AML-193 (cell line): ENCODE data around the gene MSI2.

ENCODE experiments used
- DNase-seq, 2 experiments: peaks; one replicate each; lab custom pipeline; 2025; lab: John Stamatoyannopoulos, UW

Gene MSI2

DNA sequence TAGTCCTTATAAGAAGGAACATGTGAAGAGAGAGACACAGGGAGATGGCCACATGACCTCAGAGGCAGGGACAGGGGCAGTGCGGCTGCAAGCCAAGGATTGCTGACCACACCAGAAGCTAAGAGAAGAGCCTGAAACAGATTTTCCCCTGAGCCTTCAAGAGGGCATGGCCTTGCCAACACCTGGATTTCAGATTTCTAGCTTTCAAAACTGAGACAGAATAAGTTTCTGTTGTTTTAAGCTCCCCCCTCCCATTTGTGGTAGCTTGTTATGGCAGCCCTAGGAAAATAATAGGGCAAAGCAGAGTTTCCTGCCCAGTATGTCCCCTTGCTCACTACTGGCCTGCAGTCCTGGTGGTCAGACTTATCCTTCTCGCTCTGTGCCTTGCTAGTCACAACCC is 284.3 kb downstream of the MSI2 start:
- no peak for DNase-seq

DNA sequence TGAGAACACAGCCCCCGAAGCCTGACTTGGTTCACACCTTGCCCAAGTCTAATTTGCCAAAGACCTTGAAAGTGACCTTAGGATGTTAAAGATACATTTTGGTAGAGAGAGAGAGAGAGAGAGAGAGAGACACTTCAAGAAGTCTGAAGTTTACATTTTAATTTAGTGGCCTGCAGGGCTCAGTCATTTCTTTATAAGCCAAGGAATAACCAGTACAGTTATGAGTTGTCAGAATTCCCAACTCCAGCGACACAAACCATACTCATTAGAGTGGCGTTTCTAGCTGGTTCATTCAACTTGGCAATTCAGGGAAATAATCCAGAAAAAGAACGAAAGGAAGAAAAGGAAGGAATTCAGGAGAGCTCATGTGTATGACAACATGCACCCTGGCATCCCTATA is 284.7 kb downstream of the MSI2 start:
- no peak for DNase-seq

DNA sequence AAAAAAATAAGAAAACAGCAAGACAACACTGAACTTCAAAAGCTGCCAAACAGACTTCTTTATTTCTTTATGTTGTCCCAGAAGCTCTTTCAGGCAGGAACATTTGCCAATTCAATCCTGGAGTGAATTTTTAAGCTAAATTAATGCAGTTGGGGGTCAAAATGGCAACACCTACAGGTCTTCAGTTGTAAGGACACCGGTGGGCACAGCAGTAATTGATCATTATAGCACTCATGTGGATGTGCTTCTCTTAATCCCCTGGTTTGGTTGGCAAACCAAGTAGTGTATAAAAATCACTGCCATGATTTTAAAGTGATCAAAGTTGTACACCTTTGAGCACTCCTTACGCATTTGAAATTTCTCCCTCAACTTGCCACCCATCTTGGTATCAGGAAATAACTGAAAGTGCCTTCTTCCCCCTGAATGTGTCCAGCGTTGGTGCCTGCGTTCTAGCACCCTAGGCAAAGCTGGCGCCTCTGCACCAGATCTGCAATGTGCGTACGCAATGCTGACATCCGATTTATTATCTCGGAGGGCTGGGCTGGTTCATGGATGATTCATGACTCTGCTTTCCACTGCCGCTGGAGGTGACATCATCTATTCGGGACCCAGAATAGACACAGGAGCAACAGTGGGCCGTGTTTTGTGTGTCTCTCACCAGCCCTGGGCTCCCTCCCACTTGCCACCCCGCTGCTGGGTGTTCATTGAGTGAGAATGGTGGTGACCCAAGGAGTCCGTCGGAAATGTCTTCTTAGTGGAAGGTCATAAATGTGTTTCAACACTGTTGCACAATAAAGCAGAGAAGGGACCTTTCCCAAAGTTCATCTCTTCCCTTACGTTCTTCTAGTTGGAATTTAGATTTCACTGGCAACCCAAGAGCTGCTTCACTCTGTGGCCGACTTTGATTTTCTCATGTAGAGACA is 285.4 kb downstream of the MSI2 start:
- no peak for DNase-seq

DNA sequence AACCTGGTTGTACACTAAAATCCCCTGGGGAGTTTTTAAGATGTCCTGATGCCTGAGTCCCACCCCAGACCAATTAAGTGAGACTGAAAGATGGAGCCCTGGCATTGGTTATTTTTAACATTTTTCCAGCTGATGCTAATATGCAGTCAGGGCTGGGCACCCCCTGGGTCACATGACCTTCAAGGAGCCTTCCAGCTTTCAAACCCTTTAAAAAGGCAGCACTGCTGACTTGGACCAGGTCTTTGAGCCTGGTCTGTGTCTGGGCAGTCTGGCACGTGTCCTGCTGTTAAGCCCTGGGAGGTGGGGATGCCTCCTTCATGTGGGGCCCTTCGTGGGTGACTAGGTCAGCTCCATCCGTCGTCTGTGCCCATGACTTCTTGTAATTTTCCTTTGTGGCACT is 286.2 kb downstream of the MSI2 start:
- DNase-seq, result no peak

DNA sequence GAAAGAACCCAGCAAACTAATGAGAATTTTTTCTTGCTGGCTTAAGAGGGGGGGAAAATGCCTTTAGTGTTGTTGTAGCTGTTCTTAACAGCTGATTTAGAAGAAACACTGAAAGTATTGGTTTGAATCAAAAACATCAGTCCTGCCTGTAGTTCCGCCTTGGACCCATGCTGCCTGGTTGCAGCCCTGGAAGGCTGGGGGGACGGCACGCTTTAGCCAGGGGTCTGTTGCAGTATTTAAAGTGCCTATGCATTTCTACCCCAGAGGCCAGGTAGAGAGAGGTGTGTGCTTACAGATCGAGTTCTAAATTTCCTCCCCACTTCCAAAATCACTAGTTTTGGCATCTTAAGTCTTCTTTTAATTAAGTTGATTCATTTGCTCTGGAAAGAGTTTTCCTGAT is 286.9 kb downstream of the MSI2 start:
- no peak for DNase-seq

DNA sequence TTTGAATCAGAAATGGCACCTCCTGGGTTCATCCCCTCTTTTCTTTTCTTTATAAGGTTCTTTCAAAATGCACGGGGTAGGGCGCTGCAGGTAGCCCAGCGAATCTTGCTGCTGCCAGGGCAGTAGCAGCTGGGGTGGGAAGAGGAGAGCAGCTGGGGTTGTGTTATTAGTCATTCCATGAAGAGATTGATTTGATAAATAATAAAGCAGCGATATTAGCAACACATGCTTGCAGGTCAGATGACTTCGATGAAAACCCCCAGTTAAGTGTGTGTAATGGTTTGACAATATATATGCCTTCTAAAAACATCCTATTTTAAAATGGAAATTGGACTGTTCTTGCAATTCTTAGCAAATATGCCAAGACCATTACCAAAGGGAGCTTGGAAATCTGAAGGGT is 288.1 kb downstream of the MSI2 start:
- DNase-seq, result no peak

DNA sequence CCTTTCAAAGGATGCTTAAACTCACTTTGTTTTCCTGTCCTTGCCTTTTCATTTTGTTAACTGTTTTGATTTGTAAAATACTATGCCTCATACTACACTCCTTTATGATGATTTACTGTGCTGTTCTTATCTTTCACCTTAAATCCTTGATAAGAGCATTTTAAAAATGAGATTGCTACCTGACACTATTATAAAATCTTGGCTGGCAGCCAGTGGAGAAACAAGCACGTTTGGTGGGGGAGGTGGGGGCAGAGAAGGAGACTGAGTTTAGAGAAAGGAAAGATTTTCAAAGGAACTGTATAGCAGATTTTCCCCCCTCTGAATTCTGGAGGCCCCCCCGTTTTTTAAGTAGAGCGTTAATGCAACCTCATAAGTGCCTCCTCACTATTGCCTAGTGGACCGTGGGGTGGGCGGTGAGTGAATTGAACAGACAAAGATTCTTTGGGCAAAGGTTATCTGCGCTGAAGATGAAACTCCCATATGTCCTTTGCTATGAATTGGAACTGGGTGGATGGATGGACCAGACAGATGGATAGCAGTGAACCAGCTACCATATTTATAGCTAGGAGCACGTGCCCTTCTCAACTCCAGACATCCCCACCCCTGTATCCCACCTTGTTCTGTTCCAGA is 288.6 kb downstream of the MSI2 start:
- DNase-seq, result no peak

DNA sequence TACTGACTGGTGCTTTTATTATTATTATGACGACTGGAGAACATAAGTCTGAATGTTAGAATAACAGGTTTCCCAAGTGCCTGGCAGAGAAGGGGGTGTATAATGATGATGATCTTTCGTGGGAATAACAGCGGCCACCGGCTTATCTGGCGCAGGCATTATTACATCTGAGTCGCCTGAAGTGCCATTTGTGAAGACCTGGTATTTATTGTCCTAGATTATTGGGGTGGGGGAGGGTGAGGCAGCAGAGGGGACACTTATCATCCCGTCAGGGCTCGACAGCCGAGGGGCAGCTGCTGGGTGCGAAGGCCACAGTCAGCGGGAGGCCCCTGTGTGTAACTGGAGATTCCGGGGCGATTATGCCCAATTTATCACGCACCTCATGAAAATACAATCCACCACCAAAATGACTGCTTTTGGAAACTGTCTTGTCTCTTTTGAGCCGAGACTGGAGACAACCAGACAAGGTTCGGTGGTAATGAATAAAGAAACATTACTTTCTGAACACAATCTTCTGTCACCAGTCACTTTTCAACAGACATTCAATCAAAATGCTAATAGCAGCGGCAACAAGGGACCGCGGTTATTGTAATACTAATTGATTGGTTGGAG is 289.5 kb downstream of the MSI2 start:
- no peak for DNase-seq

DNA sequence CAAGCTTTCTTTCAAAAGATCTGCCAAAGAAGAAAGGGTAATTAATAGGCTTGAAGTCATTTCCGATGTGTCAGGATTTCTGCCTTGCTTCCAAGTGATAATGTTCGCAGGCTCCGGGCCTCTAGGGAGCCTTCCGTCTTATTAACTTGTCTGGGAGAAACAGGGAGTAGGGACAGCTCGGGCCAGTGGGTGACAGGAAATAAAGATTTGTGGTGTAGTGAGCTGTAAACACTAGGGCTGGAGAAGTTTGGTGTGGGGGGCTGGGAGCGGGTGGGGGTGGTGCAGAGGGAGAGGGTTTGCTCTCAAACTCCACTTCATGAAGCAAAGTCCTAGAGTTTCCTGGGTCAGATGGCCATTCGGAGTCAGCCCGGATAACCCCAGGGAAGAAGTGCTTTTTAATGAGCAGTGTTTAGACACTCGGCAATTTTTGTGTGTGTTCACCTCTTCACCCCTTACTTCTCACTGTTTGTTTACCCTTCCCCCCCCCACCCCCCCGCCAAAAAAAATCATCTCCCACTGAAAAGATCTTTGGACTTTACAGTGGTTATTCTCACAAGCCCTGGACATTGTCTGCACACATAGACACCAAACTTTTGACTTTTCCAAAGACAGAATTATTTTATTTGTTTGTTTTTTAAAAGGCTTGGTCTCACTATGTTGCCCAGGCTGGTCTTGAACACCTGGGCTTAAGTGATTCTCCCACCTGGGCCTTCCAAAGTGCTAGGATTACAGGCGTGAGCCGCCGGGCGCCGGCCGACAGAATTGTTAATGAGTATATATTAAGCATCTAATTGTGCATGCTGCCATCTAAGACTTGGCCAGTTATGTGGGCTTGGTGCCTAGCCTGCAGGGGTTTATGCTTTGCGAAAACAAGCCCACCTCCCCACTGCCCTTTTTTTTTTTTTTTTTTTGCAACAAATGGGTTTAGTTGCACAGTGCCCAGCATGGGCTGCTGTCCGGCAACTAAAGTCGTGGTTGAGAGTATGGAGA is 292.4 kb downstream of the MSI2 start:
- DNase-seq, result no peak

DNA sequence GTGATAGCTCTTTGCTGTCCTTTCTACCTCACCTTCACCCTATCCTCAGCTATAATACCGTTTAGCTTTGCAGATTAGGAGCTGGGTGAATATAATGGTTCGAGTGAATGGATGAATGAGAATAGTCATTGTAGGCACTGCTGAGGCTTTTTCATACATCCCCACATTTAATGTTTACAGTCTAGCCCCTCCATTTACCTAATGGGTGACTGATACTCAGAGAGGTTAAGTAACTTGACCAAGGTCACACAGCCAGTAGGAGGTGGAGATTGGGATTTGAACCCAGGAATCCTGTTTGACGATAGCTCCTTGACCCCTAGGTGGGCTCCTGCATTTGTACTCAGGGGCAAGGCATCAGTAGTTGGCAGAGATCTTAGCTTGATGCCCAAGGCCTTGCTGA is 293.1 kb downstream of the MSI2 start:
- no peak for DNase-seq

DNA sequence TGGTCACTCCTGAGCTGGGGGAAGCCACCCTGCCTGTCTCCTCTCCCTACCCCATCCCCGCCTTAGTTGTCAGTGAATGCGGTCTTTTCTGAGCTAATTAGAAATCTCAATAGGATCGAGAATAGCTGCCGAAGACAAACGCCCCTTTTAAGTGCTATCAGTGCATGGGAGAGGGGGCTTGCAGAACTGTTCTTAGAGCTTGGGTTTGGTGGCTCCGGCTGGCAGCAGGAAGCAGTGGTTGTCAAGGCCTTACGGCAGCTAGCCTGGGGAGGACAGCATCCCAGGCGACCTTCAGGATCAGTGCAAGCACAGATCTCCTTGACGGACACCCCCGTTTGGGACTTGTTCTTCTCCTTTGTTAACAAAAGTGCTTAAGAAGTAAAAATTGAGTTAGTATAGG is 293.7 kb downstream of the MSI2 start:
- no peak for DNase-seq

DNA sequence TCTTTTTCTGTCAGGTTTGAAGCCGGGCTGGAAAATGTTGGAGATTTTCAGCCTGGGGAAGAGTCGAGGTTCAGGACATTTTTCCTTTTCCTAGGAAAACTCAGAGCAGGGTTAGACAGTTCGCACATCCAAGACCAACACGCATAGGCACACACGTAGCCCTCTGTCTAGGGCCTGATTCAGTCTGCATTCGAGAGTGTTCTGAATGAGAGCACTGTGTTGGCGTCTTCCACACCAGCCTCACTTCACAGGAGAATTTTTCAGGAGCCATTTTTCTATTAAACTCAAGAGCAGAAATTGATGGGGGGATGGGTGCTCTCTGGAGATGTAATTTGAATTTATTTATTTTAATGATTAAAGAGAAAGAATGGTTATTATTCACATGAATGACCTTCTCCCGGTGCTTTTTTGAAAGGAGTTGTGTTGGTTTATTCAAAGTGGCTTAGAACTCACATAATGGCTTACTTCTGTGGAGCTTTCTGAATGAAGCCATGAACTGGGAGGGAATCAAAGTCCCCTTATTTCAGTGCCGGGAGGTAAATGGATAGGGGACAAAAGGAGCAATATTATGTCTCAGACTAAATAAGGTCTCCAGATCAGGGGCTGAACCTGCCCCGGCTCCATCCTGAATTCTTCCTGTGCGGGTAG is 294.5 kb downstream of the MSI2 start:
- no peak for DNase-seq

DNA sequence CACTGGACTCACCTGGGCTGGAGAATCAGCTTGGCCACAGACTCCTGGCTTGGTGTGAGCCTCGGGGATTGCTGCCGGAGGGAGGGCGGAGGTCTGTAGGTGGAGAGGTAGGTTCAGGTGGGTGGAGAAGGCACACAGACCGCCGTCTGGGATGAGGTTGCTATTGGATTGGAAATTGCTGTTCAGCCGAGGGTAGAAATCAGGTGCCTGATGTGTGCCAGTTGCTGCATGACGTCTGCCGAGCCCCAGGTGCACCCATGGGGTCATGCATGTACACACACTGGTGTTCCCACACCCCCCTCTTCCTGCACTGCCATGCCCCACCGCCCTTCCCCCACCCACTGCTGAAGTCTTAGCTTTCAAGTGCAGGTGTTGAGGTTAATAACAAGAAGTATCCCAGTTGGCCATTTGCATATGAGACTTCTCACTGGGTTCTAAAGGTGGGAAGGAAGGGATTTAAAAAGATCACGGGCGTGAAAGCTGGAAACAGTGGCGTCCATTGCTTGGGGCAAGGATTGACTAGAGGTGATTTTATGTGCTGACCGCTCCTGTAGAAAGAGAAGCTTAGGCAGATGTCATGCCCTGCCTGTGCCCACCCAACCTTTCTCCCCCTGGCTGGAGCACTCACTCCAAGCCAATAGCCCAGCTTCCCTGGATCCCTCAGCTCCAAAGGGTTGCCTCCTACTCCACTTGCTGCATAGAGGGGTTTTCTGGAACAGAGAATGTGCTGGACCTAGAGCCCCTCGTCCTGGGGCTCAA is 295.2 kb downstream of the MSI2 start:
- no peak for DNase-seq

DNA sequence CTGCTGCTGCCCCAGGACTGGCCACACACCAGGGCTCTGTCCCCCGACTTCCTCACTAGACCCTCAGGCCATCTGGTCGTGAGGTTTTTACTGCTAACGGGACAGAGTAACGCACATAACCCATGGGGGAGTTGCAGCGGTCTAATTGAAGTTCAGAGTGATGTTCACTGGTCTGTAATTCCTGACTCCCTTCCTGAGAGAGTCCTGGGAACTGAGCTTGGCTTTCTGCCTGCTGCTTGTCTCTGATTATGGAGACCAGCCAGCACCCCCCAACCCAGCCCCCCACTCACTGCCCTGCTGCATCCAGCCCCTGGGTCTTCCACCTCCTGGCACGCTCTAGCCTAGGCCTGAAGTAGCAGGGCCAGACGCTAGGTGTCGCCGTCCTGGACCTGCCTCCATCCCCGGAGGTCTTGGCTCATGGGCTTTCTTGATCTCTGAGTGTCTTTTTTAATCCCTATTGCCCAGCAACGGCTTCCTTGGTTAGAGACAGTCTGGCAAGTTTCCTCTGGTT is 295.8 kb downstream of the MSI2 start:
- DNase-seq, result no peak

DNA sequence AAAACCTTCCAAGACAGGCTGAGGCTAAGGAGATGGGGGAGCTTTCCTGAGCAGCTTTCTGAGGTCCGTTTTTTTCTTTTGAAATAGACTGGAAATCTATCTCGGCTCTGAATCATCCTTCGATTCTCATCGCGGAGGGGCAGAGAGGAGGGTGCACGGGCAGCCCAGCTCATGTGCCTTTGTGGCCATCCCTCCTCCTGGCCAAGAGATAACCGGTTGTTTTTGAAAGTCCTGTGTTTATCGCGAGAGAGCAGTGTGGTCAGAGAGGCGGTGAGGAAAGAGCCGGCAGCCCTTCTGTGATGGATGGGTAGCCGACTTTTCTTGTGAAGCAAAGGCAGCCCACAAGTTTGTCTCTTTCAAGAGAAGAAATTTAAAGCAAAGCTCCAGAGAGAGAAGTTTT is 297.2 kb downstream of the MSI2 start:
- no peak for DNase-seq

DNA sequence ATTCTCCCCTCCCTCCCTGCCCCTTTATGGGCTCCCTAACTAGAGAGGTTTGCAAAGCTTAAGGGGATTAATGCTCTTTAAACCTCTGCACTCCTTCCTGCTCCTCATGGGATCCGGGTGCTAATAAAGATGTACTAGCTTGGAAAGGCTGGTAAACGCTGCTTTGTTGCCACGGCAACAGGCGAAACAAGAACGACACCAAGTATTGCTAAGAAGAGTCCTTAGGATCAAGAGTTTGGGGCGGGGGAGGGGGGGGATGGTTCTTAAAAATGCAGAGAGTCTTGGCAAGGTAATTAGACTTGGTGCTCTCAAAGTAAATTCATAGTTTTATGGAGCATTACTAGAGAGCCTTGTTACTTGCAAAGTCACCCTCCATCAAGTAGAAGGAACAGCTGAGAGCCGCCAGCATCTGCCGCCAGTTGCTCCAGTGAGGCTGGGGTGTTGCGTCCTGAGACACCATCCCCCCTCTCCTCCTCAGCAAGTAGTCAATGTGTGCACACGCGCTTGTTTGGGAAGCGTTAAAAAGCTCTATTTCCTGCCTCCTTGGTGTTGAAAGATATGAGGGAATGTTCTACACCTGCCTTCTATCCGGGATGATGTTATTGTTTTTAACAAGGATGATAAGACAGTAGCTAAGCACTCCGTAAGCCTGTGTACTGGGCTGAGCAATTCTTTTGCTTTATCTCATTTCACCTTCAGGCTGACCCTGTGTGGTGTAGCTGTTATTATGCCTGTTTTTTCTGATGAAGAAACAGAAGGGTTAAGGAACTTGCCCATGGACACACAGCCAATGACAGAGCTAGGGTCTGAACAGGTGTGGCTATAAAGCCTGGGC is 297.9 kb downstream of the MSI2 start:
- no peak for DNase-seq

DNA sequence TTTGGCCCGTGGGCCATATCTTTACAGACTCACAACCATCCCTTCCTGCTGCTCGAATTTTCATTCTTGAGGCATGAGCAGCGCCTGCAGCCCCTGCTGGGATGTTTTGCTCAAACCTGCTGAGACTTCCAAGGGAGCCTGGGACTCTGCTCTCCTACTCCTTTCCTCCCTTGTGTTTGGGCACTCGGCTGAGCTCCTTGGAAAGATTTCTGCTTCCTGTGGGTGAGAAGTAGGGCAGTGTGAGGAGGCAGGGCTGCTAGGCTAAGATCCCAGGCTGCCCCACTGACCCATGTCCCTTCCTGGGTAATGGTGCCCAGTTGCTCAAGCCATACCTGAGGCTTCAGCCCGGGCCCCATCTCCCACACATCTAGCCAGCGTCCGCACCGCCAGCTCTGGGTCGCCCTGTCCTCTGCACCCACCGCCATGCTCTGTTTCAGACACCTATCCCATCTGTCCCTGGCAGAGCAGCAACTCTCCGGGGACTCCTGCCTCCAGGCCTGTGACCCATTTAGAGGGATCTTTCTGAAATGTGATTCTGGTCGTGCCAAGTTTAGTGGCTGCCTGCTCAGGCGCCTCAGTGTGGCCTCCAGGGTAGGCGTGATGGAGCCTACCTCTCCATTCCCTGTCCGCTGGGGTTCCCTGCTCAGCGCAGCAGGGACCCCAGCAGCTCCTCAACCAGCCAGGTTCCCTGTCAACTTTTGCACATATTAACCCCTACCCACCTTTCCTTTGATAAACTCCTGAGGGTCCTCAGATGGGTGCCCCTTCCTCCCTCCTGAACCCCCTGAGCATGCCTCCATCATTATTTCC is 298.7 kb downstream of the MSI2 start:
- DNase-seq, result no peak

DNA sequence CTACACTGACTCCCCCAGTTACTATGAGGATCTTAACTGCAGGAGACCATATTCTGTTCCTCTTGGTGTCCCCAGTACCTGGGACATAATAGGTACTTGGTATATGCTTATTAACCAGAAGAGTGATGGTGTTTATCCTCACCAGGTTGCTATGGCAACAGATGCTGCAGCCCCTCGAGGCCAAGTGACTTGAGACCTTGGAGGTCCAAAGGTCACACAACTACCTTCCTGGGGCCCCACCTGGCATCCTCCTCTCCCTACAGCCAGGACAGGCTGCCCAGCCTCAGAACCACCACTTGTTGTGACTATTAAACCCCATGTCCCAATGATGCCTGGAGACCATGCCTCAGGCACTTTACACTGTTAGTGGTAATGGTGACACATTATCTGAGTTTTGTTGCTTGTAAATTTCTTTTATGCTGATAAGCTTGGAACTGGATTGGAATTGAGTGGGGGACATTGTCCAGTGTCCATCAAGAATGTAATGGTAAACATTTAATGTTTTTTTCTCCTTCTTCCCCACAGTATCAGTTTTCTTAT is 299.4 kb downstream of the MSI2 start:
- no peak for DNase-seq
